Measurements from ENCODE around the gene HOXB3. TPM values are rescaled to one million over a fixed set of nuclear protein-coding genes. Genes with fewer than 3 reads are reported as not detected.

Gene HOXB3
- total RNA-seq, 2 donors from 2014 or later, result 26.8 to 33.3 TPM

DNA sequence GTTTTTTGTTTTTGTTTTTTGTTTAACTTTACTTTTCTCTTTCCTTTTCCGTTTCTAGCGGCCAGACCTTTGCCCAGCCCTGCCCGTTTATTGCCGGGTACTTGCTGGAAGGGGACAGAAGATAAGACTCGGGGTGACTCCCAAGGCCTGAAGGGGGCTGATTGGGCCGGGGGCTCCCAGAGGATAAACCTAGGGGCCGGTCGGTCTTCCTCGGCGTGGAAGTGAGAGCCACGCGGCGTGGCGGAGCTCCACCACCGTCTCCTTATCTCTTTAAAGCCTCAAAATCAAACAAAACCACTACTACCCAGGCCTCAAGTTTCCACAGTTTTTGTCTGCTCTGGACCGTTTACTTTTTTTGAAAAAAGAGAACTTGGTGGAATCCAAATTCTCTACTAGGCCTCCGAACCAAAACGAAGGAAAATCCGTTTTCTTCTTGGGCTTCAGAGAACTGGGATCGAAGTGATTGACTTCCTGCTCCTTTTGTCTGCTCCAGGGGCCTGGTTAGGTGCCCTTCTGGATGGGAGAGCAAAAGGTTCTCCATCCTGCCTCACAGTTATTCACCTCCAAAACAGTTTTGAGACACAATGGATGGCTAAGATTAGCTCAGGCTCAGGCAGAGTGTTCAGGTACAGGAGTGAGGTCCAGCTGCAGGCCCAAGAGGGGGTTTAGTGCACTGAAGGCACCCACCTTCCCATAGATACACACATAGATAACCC, 44.6 kb upstream of the HOXB3 start:
- Histone ChIP-seq H3K9me3 (no peaks in the 10 kb centered on the region), H3K27me3 (replicated peaks; ENCODE audit: insufficient read depth) (peaks cover 49% of the 10 kb centered on the region), H3K4me3 (no peak overlapping the region), H3K36me3 (no peaks in the 10 kb centered on the region), H3K4me1 (ENCODE audit: control insufficient read depth in 1 of 2, low read depth in 2 of 2) (no peaks in the 10 kb centered on the region), H3K27ac (no peak overlapping the region)
- TF ChIP-seq, protein P1, sequence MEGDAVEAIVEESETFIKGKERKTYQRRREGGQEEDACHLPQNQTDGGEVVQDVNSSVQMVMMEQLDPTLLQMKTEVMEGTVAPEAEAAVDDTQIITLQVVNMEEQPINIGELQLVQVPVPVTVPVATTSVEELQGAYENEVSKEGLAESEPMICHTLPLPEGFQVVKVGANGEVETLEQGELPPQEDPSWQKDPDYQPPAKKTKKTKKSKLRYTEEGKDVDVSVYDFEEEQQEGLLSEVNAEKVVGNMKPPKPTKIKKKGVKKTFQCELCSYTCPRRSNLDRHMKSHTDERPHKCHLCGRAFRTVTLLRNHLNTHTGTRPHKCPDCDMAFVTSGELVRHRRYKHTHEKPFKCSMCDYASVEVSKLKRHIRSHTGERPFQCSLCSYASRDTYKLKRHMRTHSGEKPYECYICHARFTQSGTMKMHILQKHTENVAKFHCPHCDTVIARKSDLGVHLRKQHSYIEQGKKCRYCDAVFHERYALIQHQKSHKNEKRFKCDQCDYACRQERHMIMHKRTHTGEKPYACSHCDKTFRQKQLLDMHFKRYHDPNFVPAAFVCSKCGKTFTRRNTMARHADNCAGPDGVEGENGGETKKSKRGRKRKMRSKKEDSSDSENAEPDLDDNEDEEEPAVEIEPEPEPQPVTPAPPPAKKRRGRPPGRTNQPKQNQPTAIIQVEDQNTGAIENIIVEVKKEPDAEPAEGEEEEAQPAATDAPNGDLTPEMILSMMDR (IDR thresholded peaks at IDR 0.05), result no peak
- ATAC-seq (ENCODE audit: insufficient number of reproducible peaks, low FRiP score, low read depth) (no peak), DNase-seq (ENCODE audit: low spot score) (no peak)

DNA sequence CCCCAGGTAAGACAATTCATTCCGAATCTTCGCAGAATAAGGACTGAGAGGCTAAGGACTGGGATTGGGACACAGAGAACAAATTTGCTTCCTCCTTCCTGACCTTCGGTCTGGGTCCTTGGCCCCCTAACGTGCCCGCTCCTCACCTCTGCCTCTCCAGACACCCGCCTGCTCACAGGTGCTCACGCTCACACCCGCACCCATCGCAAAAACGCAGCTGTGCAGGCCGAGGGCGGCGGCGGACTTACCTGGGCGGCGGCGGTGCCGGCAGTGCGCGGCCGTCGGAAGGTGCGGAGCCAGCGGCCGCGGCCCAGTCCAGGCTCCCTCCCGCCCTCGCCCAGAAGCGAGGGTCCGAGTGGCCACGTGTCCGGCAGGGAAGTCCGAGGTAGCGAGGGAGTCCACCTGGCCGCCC, 43.2 kb upstream of the HOXB3 start:
- TF ChIP-seq, protein P1 (IDR thresholded peaks at IDR 0.05), result no peak
- no peaks in the 10 kb centered on the region for H3K4me1 ChIP-seq (ENCODE audit: control insufficient read depth in 1 of 2, low read depth in 2 of 2)
- DNase-seq (ENCODE audit: low spot score) (no peak), ATAC-seq (ENCODE audit: insufficient number of reproducible peaks, low FRiP score, low read depth) (no peak)
- H3K4me3 ChIP-seq, result no peak overlapping the region
- H3K9me3 ChIP-seq, result no peaks in the 10 kb centered on the region
- H3K27ac ChIP-seq, result no peak overlapping the region
- H3K36me3 ChIP-seq, result no peaks in the 10 kb centered on the region
- peaks cover 49% of the 10 kb centered on the region for H3K27me3 ChIP-seq (replicated peaks; ENCODE audit: insufficient read depth)

DNA sequence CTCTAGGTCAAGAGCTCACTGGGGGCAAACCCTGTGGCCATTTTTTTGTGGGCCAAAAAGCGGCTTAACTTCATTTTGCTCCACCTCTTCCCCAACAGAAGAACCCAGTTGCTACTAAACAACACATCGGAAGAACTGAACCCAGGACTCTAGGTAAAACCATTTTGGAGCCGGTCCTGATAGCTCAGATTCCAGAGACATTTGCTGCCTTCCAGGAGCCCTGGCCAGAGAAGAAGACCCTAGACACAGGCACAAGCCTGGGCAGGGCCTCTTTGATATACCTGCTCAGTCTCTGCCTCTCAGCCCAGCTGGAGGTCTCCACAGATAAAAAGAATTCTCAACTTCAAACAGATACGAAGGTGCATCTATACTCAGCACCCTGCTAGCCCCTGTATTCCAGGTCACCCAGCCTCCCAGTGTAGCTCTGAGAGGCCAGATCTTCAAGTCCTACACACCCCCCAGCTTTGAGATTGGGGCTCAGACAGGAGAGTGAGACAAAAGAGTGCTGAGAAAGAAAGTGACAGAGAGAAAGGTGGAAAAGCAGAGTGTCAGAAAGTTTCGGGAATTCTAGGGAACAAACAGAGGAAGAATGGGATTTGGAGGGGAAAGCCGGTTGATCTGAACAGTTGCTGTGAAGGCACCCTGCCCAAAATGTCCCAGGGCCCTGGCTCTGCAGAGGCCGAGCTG, 42.7 kb upstream of the HOXB3 start:
- ATAC-seq (ENCODE audit: insufficient number of reproducible peaks, low FRiP score, low read depth) (no peak), DNase-seq (ENCODE audit: low spot score) (no peak)
- TF ChIP-seq, protein P1 (IDR thresholded peaks at IDR 0.05), result no peak
- Histone ChIP-seq H3K4me1 (ENCODE audit: control insufficient read depth in 1 of 2, low read depth in 2 of 2) (no peaks in the 10 kb centered on the region), H3K9me3 (no peaks in the 10 kb centered on the region), H3K36me3 (no peaks in the 10 kb centered on the region), H3K4me3 (no peak overlapping the region), H3K27ac (no peak overlapping the region), H3K27me3 (replicated peaks; ENCODE audit: insufficient read depth) (peaks cover 53% of the 10 kb centered on the region)

DNA sequence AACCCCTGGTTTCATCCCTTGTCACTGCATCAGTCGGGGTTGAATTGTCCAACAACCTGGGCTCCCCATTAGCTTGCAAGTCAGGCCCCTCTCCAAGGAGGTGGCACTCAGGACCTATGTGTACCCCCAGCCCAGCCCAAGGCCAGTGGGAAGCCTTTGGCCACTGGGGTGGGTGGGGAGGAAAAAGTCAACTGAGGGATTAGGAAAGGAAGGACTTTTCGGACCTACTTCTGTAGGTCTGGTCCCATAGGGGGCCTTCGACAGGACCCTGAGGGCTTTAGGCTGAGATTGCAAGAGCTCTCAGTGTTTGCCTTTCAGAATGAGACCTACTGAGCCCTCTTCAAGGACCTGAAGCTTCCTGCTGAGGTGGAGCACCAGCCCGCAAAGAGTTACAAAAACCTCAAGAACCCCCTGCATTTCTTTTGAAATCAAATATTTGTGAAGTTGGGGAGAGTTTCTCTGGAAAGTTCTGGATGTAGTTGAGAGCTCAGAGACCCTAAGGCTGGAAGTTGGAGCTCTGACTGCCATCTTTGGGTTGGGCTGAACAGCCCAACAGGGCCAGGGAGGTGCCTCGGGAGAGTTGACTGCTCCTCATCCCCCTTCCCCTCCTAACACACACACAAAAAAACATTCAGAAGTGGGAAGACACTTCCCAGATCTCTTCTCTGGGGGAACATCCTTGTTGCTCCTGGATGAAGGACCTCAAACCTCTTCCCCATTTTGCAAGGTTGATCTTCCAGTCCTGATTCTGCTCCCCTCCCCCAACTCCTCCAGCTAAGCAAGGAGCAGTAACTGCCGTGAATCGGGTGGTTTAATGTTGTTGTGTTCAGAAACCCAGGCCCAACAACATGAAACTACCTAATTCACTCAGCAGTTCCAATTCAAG, 41.9 kb upstream of the HOXB3 start:
- H3K27ac ChIP-seq, result no peak overlapping the region
- H3K4me3 ChIP-seq, result no peak overlapping the region
- H3K9me3 ChIP-seq, result no peaks in the 10 kb centered on the region
- TF ChIP-seq, protein P1 (IDR thresholded peaks at IDR 0.05), result no peak
- H3K27me3 ChIP-seq (replicated peaks; ENCODE audit: insufficient read depth), result peaks cover 58% of the 10 kb centered on the region
- no peak for DNase-seq (ENCODE audit: low spot score)
- H3K4me1 ChIP-seq (ENCODE audit: control insufficient read depth in 1 of 2, low read depth in 2 of 2), result no peaks in the 10 kb centered on the region
- ATAC-seq (ENCODE audit: insufficient number of reproducible peaks, low FRiP score, low read depth), result no peak
- H3K36me3 ChIP-seq, result no peaks in the 10 kb centered on the region

Data from thoracic aorta (tissue), 2 donors.